Gastrocnemius medialis (tissue), 4 donors: ENCODE results near the gene CPPED1. TPM values are rescaled to one million over a fixed set of nuclear protein-coding genes. Genes with fewer than 3 reads are reported as not detected.

Experiments
- ATAC-seq, 2 donors: fragments of 150-250 bp; one replicate each; pipeline ENCODE4 v1.9.1; 2016
- DNase-seq, 2 donors: peaks; one replicate each; pipeline ENCODE4 v3.0.0-alpha.2; 2019
- H3K27ac ChIP-seq, 4 donors: fragments of 200-600 bp; sonication (generic); 1 replicate in 1 of 4; 2 replicates in 3 of 4; pipeline ENCODE4 v1.5.1; 2016 to 2018; ENCODE audit warnings: mild to moderate bottlenecking in 2 of 4, moderate library complexity in 1 of 4
- H3K27me3 ChIP-seq, 3 donors: fragments of 200-600 bp; sonication (generic) in 2 of 3; 1 replicate in 1 of 3; 2 replicates in 2 of 3; pipeline versions ENCODE4 v1.5.1 to v1.6.0; 2016 to 2019; ENCODE audit warnings: mild to moderate bottlenecking in 1 of 3, moderate library complexity in 1 of 3
- H3K36me3 ChIP-seq, 2 donors: fragments of 200-600 bp; sonication (generic) in 1 of 2; one replicate each; pipeline ENCODE4 v1.5.1; 2017 to 2018
- H3K4me1 ChIP-seq, 2 donors: fragments of 200-600 bp; sonication (generic) in 1 of 2; one replicate each; pipeline ENCODE4 v1.5.1; 2016 to 2017; ENCODE audit warnings: mild to moderate bottlenecking in 2 of 2
- H3K4me3 ChIP-seq, 4 donors: fragments of 200-600 bp; sonication (generic) in 3 of 4; 1 replicate in 1 of 4; 2 replicates in 3 of 4; pipeline ENCODE4 v1.5.1; 2016 to 2019; ENCODE audit warnings: mild to moderate bottlenecking in 2 of 4
- H3K9me3 ChIP-seq, 3 donors: fragments of 200-600 bp; sonication (generic) in 2 of 3; 1 replicate in 1 of 3; 2 replicates in 2 of 3; pipeline ENCODE4 v1.5.1; 2016 to 2019
- CTCF ChIP-seq, 5 experiments: fragments of 450-650 bp in 3 of 5; fragments of 200-600 bp in 2 of 5; sonication (generic) in 2 of 5; IDR thresholded peaks in 4 of 5; conservative IDR thresholded peaks in 1 of 5; 1 replicate in 4 of 5; 2 replicates in 1 of 5; pipeline ENCODE4 v1.5.1; 2016 to 2019; ENCODE audit warnings: antibody characterized with exemption in 5 of 5, mild to moderate bottlenecking in 3 of 5, moderate library complexity in 3 of 5
- POLR2A ChIP-seq, 2 donors: fragments of 450-650 bp; IDR thresholded peaks; one replicate each; pipeline ENCODE4 v1.6.1; 2017; ENCODE audit warnings: antibody characterized with exemption in 2 of 2, mild to moderate bottlenecking in 2 of 2, moderate library complexity in 2 of 2
- in situ Hi-C, 4 donors: fragments of 200-750 bp; cut with MboI; loops; one replicate each; pipeline versions ENCODE4 v1.15.0 to v1.8.0; 2017; ENCODE audit warnings: low sequenced_read_pairs in 4 of 4
- intact Hi-C: fragments of 100-400 bp; cut with DNase I; formaldehyde crosslinking; loops from one replicate; pipeline ENCODE4 v1.15.1; 2023; ENCODE audit warnings: low total_unique reads
- total RNA-seq, 4 donors: library from RNA; depleted of rRNA; stranded (reverse); fragments of >200 nt; gene quantifications; one replicate each; pipeline versions ENCODE4 v1.1.0 to v1.2.3, GENCODE V29; 2016

CPPED1 gene
- total RNA-seq, 4 donors from 2014 or later: 2.8 to 8.7 (median 6.6) TPM

GRCh38 chr16:12784076-12784475 is 19.6 kb downstream of the CPPED1 start:
- no peak for ATAC-seq
- intact Hi-C loops (no loop called here), in situ Hi-C loops (no loop called here)
- Histone ChIP-seq H3K27ac (no peak overlapping the region), H3K4me3 (no peak overlapping the region), H3K4me1 (no peaks in the 10 kb centered on the region), H3K36me3 (peaks cover 0 to 13% of the 10 kb centered on the region in 2 donors), H3K9me3 (peaks cover 0 to 4% (median 0%) of the 10 kb centered on the region in 3 donors), H3K27me3 (no peaks in the 10 kb centered on the region)
- TF ChIP-seq POLR2A (IDR thresholded peaks at IDR 0.05): no peak
- TF ChIP-seq CTCF (IDR thresholded peaks at IDR 0.05 in 4 of 5, conservative IDR thresholded peaks at IDR 0.05 in 1 of 5): no peak
- no peak for DNase-seq

- intact Hi-C loops: no loop called here
- in situ Hi-C loops: no loop called here
- H3K9me3 ChIP-seq: no peaks in the 10 kb centered on the region
- no peaks in the 10 kb centered on the region for H3K27me3 ChIP-seq
- H3K36me3 ChIP-seq: peaks cover 0 to 13% of the 10 kb centered on the region in 2 donors
- H3K4me3 ChIP-seq: no peak overlapping the region
- TF ChIP-seq CTCF (IDR thresholded peaks at IDR 0.05 in 4 of 5, conservative IDR thresholded peaks at IDR 0.05 in 1 of 5): no peak
- TF ChIP-seq POLR2A (IDR thresholded peaks at IDR 0.05): no peak
- no peak overlapping the region for H3K27ac ChIP-seq
- DNase-seq (no peak), ATAC-seq (no peak)
- no peaks in the 10 kb centered on the region for H3K4me1 ChIP-seq
Measured at GRCh38 chr16:12781777-12782176, 21.9 kb downstream of the CPPED1 start.

GRCh38 chr16:12780467-12780866 is 23.2 kb downstream of the CPPED1 start:
- no peak for DNase-seq
- Histone ChIP-seq H3K27ac (no peak overlapping the region), H3K36me3 (peaks cover 0 to 13% of the 10 kb centered on the region in 2 donors), H3K4me3 (no peak overlapping the region), H3K9me3 (no peaks in the 10 kb centered on the region), H3K27me3 (no peaks in the 10 kb centered on the region), H3K4me1 (no peaks in the 10 kb centered on the region)
- TF ChIP-seq CTCF (IDR thresholded peaks at IDR 0.05 in 4 of 5, conservative IDR thresholded peaks at IDR 0.05 in 1 of 5) (no peak), POLR2A (IDR thresholded peaks at IDR 0.05) (no peak)
- no peak for ATAC-seq
- in situ Hi-C loops (no loop called here), intact Hi-C loops (no loop called here)

GRCh38 chr16:12778726-12779125 is 25.0 kb downstream of the CPPED1 start:
- no peak overlapping the region for H3K27ac ChIP-seq
- H3K27me3 ChIP-seq: no peaks in the 10 kb centered on the region
- in situ Hi-C loops: no loop called here
- intact Hi-C loops: no loop called here
- no peak overlapping the region for H3K4me3 ChIP-seq
- no peaks in the 10 kb centered on the region for H3K9me3 ChIP-seq
- DNase-seq (no peak), ATAC-seq (no peak)
- TF ChIP-seq CTCF (IDR thresholded peaks at IDR 0.05 in 4 of 5, conservative IDR thresholded peaks at IDR 0.05 in 1 of 5): no peak
- no peak for TF ChIP-seq POLR2A (IDR thresholded peaks at IDR 0.05)
- no peaks in the 10 kb centered on the region for H3K4me1 ChIP-seq
- peaks cover 0 to 13% of the 10 kb centered on the region in 2 donors for H3K36me3 ChIP-seq

GRCh38 chr16:12775656-12776236 is 27.9 kb downstream of the CPPED1 start:
- H3K27me3 ChIP-seq: no peaks in the 10 kb centered on the region
- no peaks in the 10 kb centered on the region for H3K9me3 ChIP-seq
- no peak for TF ChIP-seq POLR2A (IDR thresholded peaks at IDR 0.05)
- TF ChIP-seq CTCF (IDR thresholded peaks at IDR 0.05 in 4 of 5, conservative IDR thresholded peaks at IDR 0.05 in 1 of 5): no peak
- in situ Hi-C loops: no loop called here
- DNase-seq (no peak), ATAC-seq (no peak)
- H3K36me3 ChIP-seq: peaks cover 0 to 13% of the 10 kb centered on the region in 2 donors
- no peak overlapping the region for H3K27ac ChIP-seq
- intact Hi-C loops: no loop called here
- no peak overlapping the region for H3K4me3 ChIP-seq
- peaks cover 0 to 3% of the 10 kb centered on the region in 2 donors for H3K4me1 ChIP-seq
